Ovary (tissue), 10 donors: ENCODE data around the gene PSMD10. TPM values are rescaled to one million over a fixed set of nuclear protein-coding genes. Genes with fewer than 3 reads are reported as not detected.

Experiments
- DNase-seq, 5 donors: peaks; one replicate each; pipeline ENCODE4 v3.0.0-alpha.2; 2019 to 2020
- H3K27ac ChIP-seq, 2 donors: fragments of 200-600 bp; one replicate each; pipeline versions ENCODE4 v1.5.1 to v1.8.0; 2019 to 2022
- H3K27me3 ChIP-seq: fragments of 200-600 bp; one replicate; pipeline ENCODE4 v1.8.0; 2022
- H3K36me3 ChIP-seq: fragments of 200-600 bp; sonication (generic); one replicate; pipeline ENCODE4 v1.5.1; 2019
- H3K4me1 ChIP-seq: one replicate; pipeline ENCODE4 v1.8.1; 2013; ENCODE audit warnings: mild to moderate bottlenecking, moderate library complexity; ENCODE audit not compliant: insufficient read depth
- H3K4me3 ChIP-seq: fragments of 200-600 bp; sonication (generic); one replicate; pipeline ENCODE4 v1.5.1; 2017
- H3K9me3 ChIP-seq, 2 donors: fragments of 200-600 bp in 1 of 2; sonication (generic) in 1 of 2; one replicate each; pipeline versions ENCODE4 v1.5.1 to v1.8.1; 2013 to 2019; ENCODE audit warnings: mild to moderate bottlenecking in 1 of 2, moderate library complexity in 1 of 2
- EP300 ChIP-seq: sonication (generic); formaldehyde crosslinking; IDR thresholded peaks from one replicate; pipeline ENCODE4 v1.6.1; 2017; ENCODE audit warnings: antibody characterized with exemption
- POLR2A ChIP-seq: fragments of 450-650 bp; IDR thresholded peaks from one replicate; pipeline ENCODE4 v1.6.1; 2017; ENCODE audit warnings: antibody characterized with exemption, mild to moderate bottlenecking, moderate library complexity
- WGBS, 3 donors: extraction: QIAGEN DNeasy Blood & Tissue Kit in 1 of 3; methylation state at CpG; one replicate each; pipeline versions ENCODE4 v1.1.5 to v1.1.7; 2013 to 2017; 5-methylcytosine and 5-hydroxymethylcytosine counted together
- intact Hi-C, 4 donors: fragments of 100-400 bp; cut with DNase I; formaldehyde crosslinking; loops; one replicate each; pipeline versions ENCODE4 v1.11.0 to v1.15.1; 2022 to 2023
- long read RNA-seq, 3 donors: library from polyadenylated mRNA in 2 of 3; unstranded in 2 of 3; transcript quantifications; one replicate each; pipeline ENCODE4 v2.0.0 and lab custom pipeline, GENCODE V29; 2021 to 2026
- polyA plus RNA-seq, 2 donors: library from polyadenylated mRNA; stranded (reverse); fragments of 200-250 nt in 1 of 2; fragments of 350-450 nt in 1 of 2; fragmentation: Illumina TruSeq in 1 of 2; extraction: RNeasy Lipid Tissue Mini Kit (QIAGEN cat#74804) in 1 of 2; gene quantifications; one replicate each; pipeline ENCODE4 v1.2.3, GENCODE V29; 2013 to 2014
- total RNA-seq, 7 donors: library from RNA; depleted of rRNA in 2 of 7; stranded (reverse); fragments of >200 nt in 2 of 7; fragmentation: NEBNext Ultra II Directional in 3 of 7; extraction: Animal tissue kit (Norgen Biotek cat#: 25700) in 3 of 7; gene quantifications; one replicate each; pipeline versions ENCODE4 v1.1.0 to v1.2.4, GENCODE V29; 2016 to 2023
- TF ChIP-seq, protein P1 (sequence below), 3 donors: fragments of 450-650 bp in 2 of 3; fragments of 200-600 bp in 1 of 3; IDR thresholded peaks; one replicate each; pipeline versions ENCODE4 v1.5.1 to v1.8.0; 2016 to 2022; ENCODE audit warnings: antibody characterized with exemption in 3 of 3, mild to moderate bottlenecking in 1 of 3
- donor health status: DM: no; HTN: no; CAD: no; lungs with moderate emphysema.
- donor health status: DM: no; HTN: no; CAD: no.
- donor health status: Bipolar disorder and iron deficiency.
- donor health status: DM: yes; HTN: yes; CAD: no.
- donor health status: DM: no; HTN: no; CAD: no.
- donor health status: DM: yes; HTN: yes; CAD: no.

The PSMD10 gene
- total RNA-seq, result 10 to 100 TPM; 24.0 to 50.5 (median 40.9) TPM
- polyA plus RNA-seq, result 10 to 100 TPM; 41.6 to 59.4 TPM
- long read RNA-seq, donor 1, transcript PSMD10-204 (5 exons, 768 nt), result minor isoform, 11 of 162 reads
- long read RNA-seq, donor 1, transcript PSMD10-201 (5 exons, 1,546 nt), result major isoform, 145 of 162 reads
- long read RNA-seq, donor 1, partial matches to known transcripts, result 3 of 162 reads
- long read RNA-seq, donor 1, other reads (novel, unspliced or antisense), result 3 of 162 reads
- long read RNA-seq, donor 2, transcript PSMD10-201 (5 exons, 1,546 nt), result major isoform, 166 of 216 reads
- long read RNA-seq, donor 2, transcript PSMD10-204 (5 exons, 768 nt), result minor isoform, 30 of 216 reads
- long read RNA-seq, donor 2, partial matches to known transcripts, result 5 of 216 reads
- long read RNA-seq, donor 2, other reads (novel, unspliced or antisense), result 13 of 216 reads
- long read RNA-seq, donor 3, transcript PSMD10-201 (5 exons, 1,546 nt), result major isoform, 34 of 44 reads
- long read RNA-seq, donor 3, transcript PSMD10-204 (5 exons, 768 nt), result minor isoform, 6 of 44 reads
- long read RNA-seq, donor 3, partial matches to known transcripts, result 3 of 44 reads
- long read RNA-seq, donor 3, other reads (novel, unspliced or antisense), result 1 of 44 reads

DNA sequence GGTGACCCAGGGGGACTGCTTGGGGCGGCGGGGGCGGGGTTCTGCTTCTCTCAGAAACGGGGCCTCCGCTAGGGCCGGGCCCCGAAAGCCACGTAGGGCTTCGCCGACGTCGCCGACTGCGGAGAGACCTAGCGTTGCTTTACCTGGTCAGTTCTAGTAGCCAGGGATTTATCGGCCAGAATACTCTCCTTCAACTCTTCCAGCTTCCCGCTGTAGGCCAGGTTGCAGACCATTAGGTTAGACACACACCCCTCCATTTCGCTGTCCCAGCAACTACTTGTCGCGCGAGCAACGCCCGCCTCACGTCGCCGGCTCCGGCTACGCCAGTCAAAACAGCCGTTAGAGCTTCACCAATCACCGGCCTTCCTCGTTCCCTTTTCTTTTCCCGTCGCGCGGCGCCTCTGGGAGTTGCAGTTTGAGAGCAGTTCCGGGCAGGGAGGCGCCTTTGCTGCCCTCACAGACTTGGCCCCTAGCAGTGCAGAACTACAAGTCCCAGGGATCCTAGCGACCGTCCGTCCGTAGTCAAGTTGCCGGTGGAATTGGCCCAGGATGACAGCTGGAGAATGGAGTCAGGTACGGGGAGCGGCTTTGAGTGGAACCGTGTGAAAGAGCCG, at the start of gene PSMD10, which contains the start of gene ATG4A:
PSMD10 (minus strand) TSS at position 279 of the 614 bp plus-strand sequence; CDS start at position 257, 22 bp downstream.
ATG4A (plus strand) TSS at position 515 of the 614 bp plus-strand sequence; CDS start at position 564, 49 bp downstream.
- no peaks in the 10 kb centered on the region for H3K27me3 ChIP-seq
- no peaks in the 10 kb centered on the region for H3K9me3 ChIP-seq
- 30 to 37% (median 30%) methylated on average over 40 to 47 of the region's 47 CpGs for WGBS, 3 donors
- peak within 1 kb of the TSS; percentile 50 for H3K4me3 ChIP-seq
- TF ChIP-seq, protein P1, sequence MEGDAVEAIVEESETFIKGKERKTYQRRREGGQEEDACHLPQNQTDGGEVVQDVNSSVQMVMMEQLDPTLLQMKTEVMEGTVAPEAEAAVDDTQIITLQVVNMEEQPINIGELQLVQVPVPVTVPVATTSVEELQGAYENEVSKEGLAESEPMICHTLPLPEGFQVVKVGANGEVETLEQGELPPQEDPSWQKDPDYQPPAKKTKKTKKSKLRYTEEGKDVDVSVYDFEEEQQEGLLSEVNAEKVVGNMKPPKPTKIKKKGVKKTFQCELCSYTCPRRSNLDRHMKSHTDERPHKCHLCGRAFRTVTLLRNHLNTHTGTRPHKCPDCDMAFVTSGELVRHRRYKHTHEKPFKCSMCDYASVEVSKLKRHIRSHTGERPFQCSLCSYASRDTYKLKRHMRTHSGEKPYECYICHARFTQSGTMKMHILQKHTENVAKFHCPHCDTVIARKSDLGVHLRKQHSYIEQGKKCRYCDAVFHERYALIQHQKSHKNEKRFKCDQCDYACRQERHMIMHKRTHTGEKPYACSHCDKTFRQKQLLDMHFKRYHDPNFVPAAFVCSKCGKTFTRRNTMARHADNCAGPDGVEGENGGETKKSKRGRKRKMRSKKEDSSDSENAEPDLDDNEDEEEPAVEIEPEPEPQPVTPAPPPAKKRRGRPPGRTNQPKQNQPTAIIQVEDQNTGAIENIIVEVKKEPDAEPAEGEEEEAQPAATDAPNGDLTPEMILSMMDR (IDR thresholded peaks at IDR 0.05), result no peak
- TF ChIP-seq POLR2A (peak; percentile 66), EP300 (no peak)
- no peaks in the 10 kb centered on the region for H3K4me1 ChIP-seq
- peak within 1 kb of the TSS; percentile 34 to 71 for H3K27ac ChIP-seq
- intact Hi-C loops, result no loop called here
- no peaks in the 10 kb centered on the region for H3K36me3 ChIP-seq
- DNase-seq, result peak; percentile 85 to 90 (median 88)

GRCh38 chrX:108138814-108139702, 47.7 kb upstream of the PSMD10 start:
- intact Hi-C loops, result no loop called here
- Histone ChIP-seq H3K27ac (no peak overlapping the region), H3K4me3 (no peak overlapping the region), H3K27me3 (no peaks in the 10 kb centered on the region), H3K4me1 (no peaks in the 10 kb centered on the region), H3K36me3 (no peaks in the 10 kb centered on the region), H3K9me3 (no peaks in the 10 kb centered on the region)
- no peak for DNase-seq
- WGBS, 3 donors, result 56 to 64% (median 63%) methylated on average over 7 of the region's 7 CpGs
- TF ChIP-seq EP300, result no peak
- TF ChIP-seq, protein P1 (IDR thresholded peaks at IDR 0.05), result no peak
- TF ChIP-seq POLR2A, result no peak

DNA sequence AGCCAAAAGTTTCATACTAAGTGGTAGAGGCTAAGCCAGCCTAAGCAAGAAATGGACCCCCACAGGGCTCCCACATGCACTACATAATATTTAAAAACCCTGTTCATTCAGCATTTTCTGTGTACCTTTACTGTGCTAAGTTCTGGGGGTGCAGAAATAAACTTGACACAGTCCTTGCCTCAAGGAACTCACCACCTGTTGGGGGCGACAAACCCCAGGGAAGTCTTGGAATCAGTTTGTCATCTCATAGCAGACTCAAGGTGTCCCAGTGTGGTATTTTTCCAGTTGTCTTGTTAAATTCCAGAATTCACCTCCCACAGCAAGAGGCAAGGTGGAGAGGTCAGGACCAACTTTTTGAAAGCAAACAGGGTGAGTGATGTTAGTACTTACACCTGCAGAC, 43.4 kb upstream of the PSMD10 start:
- Histone ChIP-seq H3K4me1 (no peaks in the 10 kb centered on the region), H3K27me3 (no peaks in the 10 kb centered on the region), H3K4me3 (no peak overlapping the region), H3K9me3 (no peaks in the 10 kb centered on the region), H3K27ac (no peak overlapping the region), H3K36me3 (no peaks in the 10 kb centered on the region)
- TF ChIP-seq, protein P1 (IDR thresholded peaks at IDR 0.05), result no peak
- no peak for TF ChIP-seq POLR2A
- no peak for TF ChIP-seq EP300
- no peak for DNase-seq
- intact Hi-C loops, result no loop called here
- WGBS, 3 donors, result 45 to 56% (median 48%) methylated on average over 1 of the region's 1 CpG

GRCh38 chrX:108132876-108133275, 41.5 kb upstream of the PSMD10 start:
- Histone ChIP-seq H3K27me3 (no peaks in the 10 kb centered on the region), H3K4me3 (no peak overlapping the region), H3K4me1 (no peaks in the 10 kb centered on the region), H3K9me3 (no peaks in the 10 kb centered on the region), H3K27ac (no peak overlapping the region), H3K36me3 (no peaks in the 10 kb centered on the region)
- no peak for TF ChIP-seq EP300
- TF ChIP-seq, protein P1 (IDR thresholded peaks at IDR 0.05), result no peak
- WGBS, 3 donors, result 51 to 58% (median 58%) methylated on average over 2 of the region's 2 CpGs
- no peak for DNase-seq
- intact Hi-C loops, result no loop called here
